OCI-LY1 (cell line): ENCODE data around the gene ZAR1L.

Source experiments
- CTCF ChIP-seq: fragments of 200-600 bp; sonication (generic), shearing (Covaris generic); IDR thresholded peaks from 2 replicates; pipeline ENCODE4 v1.5.1; 2017; ENCODE audit warnings: mild to moderate bottlenecking, antibody characterized with exemption, low read length, moderate library complexity, mixed read lengths
- EZH2 ChIP-seq: fragments of 200-600 bp; sonication (generic), shearing (Covaris generic); IDR thresholded peaks from 2 replicates; pipeline ENCODE4 v1.8.0; 2017; ENCODE audit warnings: borderline replicate concordance, mixed run types, mild to moderate bottlenecking, antibody characterized with exemption, low read length, moderate library complexity, mixed read lengths

- TF ChIP-seq CTCF (no peak), EZH2 (no peak)
These were observed 18.0 kb downstream of the ZAR1L start for GRCh38 chr13:32297206-32297605.
